Mammary epithelial cell (primary cell): ENCODE measurements around the gene AIG1.

ENCODE experiments used
- CTCF ChIP-seq, 2 donors: IDR thresholded peaks in 1 of 2; conservative IDR thresholded peaks in 1 of 2; 2 replicates each; pipeline ENCODE4 v1.5.1; 2011 to 2012; ENCODE audit warnings: inconsistent platforms in 2 of 2, low read length in 2 of 2, mild to moderate bottlenecking in 2 of 2, control low read depth in 1 of 2, low read depth in 1 of 2; ENCODE audit not compliant: insufficient read depth in 1 of 2; ENCODE audit errors: extremely low read depth in 1 of 2
- EZH2 ChIP-seq: IDR thresholded peaks from 2 replicates; pipeline ENCODE4 v1.6.1; 2012; ENCODE audit warnings: low read length, inconsistent platforms, borderline replicate concordance

- peak in 1 of 2 donors; percentile 32 for TF ChIP-seq CTCF (conservative IDR thresholded peaks at IDR 0.05 in 1 of 2, IDR thresholded peaks at IDR 0.05 in 1 of 2; ENCODE audit: extremely low read depth in 1 of 2, insufficient read depth in 1 of 2, low read depth in 1 of 2, low read length in 2 of 2)
- TF ChIP-seq EZH2, result no peak
Observed at GRCh38 chr6:143060354-143060805, 309 bp upstream of the AIG1 start.
